Fibroblast of upper back skin (primary cell): ENCODE measurements around the gene SMAGP.
"Not testable (repeated sequence)": the region's sequence is repeated elsewhere in the genome, so short reads cannot be mapped to it uniquely, and the experiment has no call there.

Source experiments
- DNase-seq: peaks from one replicate; pipeline ENCODE4 v3.0.0-alpha.2; 2013

Gene SMAGP

GRCh38 chr12:51270067-51270950 lies at the start of gene SMAGP:
TSS of gene SMAGP (minus strand) at chr12:51270415. CDS start at chr12:51269278, 1,137 bp downstream.
- peak; percentile 21 for DNase-seq

GRCh38 chr12:51318846-51319599 lies 48.8 kb upstream of the SMAGP start:
- no peak for DNase-seq

- not testable (repeated sequence) for DNase-seq
Observed at GRCh38 chr12:51318057-51318806, 48.0 kb upstream of the SMAGP start.

- DNase-seq = no peak
Observed at GRCh38 chr12:51311389-51311788, 41.2 kb upstream of the SMAGP start.

- DNase-seq = peak; percentile 73
Observed at GRCh38 chr12:51307655-51308593, 37.7 kb upstream of the SMAGP start.

GRCh38 chr12:51306507-51306906 lies 36.3 kb upstream of the SMAGP start:
- no peak for DNase-seq

- not testable (repeated sequence) for DNase-seq
Observed at GRCh38 chr12:51300768-51301167, 30.6 kb upstream of the SMAGP start.

GRCh38 chr12:51295651-51296050 lies 25.4 kb upstream of the SMAGP start:
- no peak for DNase-seq

GRCh38 chr12:51294097-51294496 lies 23.9 kb upstream of the SMAGP start:
- DNase-seq = not testable (repeated sequence)

GRCh38 chr12:51293696-51294095 lies 23.5 kb upstream of the SMAGP start:
- peak; percentile 9 for DNase-seq

GRCh38 chr12:51291603-51292513 lies 21.6 kb upstream of the SMAGP start:
- DNase-seq = not testable (repeated sequence)

GRCh38 chr12:51285843-51286242 lies 15.6 kb upstream of the SMAGP start:
- no peak for DNase-seq

GRCh38 chr12:51281202-51281924 lies 11.1 kb upstream of the SMAGP start:
- DNase-seq = peak; percentile 64

- no peak for DNase-seq
Observed at GRCh38 chr12:51275088-51275487, 4.9 kb upstream of the SMAGP start.

- not testable (repeated sequence) for DNase-seq
Observed at GRCh38 chr12:51272810-51273209, 2.6 kb upstream of the SMAGP start.

GRCh38 chr12:51270951-51271518 lies 820 bp upstream of the SMAGP start:
- DNase-seq = peak; percentile 85

- peak; percentile 39 for DNase-seq
Observed at GRCh38 chr12:51269174-51270066, 795 bp downstream of the SMAGP start.

GRCh38 chr12:51265024-51265423 lies 5.2 kb downstream of the SMAGP start:
- no peak for DNase-seq

- no peak for DNase-seq
Observed at GRCh38 chr12:51264297-51264696, 5.9 kb downstream of the SMAGP start.
